HepG2 (cell line): ENCODE measurements around the gene OR7G1.

ENCODE experiments used
- ARNTL ChIP-seq: sonication (generic); formaldehyde crosslinking; IDR thresholded peaks from 2 replicates; pipeline ENCODE4 v1.4.0; 2020; ENCODE audit warnings: mild to moderate bottlenecking, missing genetic modification reagents
- CREB1 ChIP-seq, 2 experiments: fragments of 450-650 bp in 1 of 2; IDR thresholded peaks; 2 replicates each; pipeline ENCODE4 v1.6.1; 2016 to 2017; ENCODE audit warnings: control low read depth in 1 of 2, mild to moderate bottlenecking in 1 of 2, missing compliant biosample characterization in 1 of 2, missing genetic modification characterization in 1 of 2
- PLSCR1 ChIP-seq: sonication (generic); formaldehyde crosslinking; IDR thresholded peaks from 2 replicates; pipeline ENCODE4 v1.5.0; 2020; ENCODE audit warnings: missing genetic modification reagents, mild to moderate bottlenecking, borderline replicate concordance
- RXRA ChIP-seq: sonication (generic); formaldehyde crosslinking; IDR thresholded peaks from 2 replicates; pipeline ENCODE4 v1.5.1; 2020; ENCODE audit warnings: missing genetic modification reagents
- SIN3A ChIP-seq: IDR thresholded peaks from 2 replicates; pipeline ENCODE4 v1.6.1; 2011; ENCODE audit warnings: low read depth, mild to moderate bottlenecking, control low read depth, low read length, borderline replicate concordance
- YEATS2 ChIP-seq: sonication (generic); formaldehyde crosslinking; IDR thresholded peaks from 2 replicates; pipeline ENCODE4 v1.4.0; 2020; ENCODE audit warnings: missing genetic modification reagents, borderline replicate concordance
- ZNF460 ChIP-seq: sonication (generic); formaldehyde crosslinking; IDR thresholded peaks from 2 replicates; pipeline ENCODE4 v1.5.1; 2020; ENCODE audit warnings: missing genetic modification reagents, mild to moderate bottlenecking, borderline replicate concordance
- TF ChIP-seq, protein P1 (sequence below): sonication (generic); formaldehyde crosslinking; IDR thresholded peaks from 2 replicates; pipeline ENCODE4 v1.5.1; 2020; ENCODE audit warnings: mild to moderate bottlenecking, missing genetic modification reagents, moderate library complexity

- TF ChIP-seq SIN3A: no peak
- no peak for TF ChIP-seq RXRA (CRISPR knock-in tag)
- TF ChIP-seq CREB1 (IDR thresholded peaks at IDR 0.05): no peak
- TF ChIP-seq CREB1 (CRISPR knock-in tag; IDR thresholded peaks at IDR 0.05): no peak
- no peak for TF ChIP-seq PLSCR1
- TF ChIP-seq ZNF460 (CRISPR knock-in tag): no peak
- TF ChIP-seq ARNTL: no peak
- no peak for TF ChIP-seq YEATS2 (CRISPR knock-in tag)
- TF ChIP-seq, protein P1, sequence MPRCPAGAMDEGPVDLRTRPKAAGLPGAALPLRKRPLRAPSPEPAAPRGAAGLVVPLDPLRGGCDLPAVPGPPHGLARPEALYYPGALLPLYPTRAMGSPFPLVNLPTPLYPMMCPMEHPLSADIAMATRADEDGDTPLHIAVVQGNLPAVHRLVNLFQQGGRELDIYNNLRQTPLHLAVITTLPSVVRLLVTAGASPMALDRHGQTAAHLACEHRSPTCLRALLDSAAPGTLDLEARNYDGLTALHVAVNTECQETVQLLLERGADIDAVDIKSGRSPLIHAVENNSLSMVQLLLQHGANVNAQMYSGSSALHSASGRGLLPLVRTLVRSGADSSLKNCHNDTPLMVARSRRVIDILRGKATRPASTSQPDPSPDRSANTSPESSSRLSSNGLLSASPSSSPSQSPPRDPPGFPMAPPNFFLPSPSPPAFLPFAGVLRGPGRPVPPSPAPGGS: no peak
Observed at GRCh38 chr19:9159891-9160290, 44.3 kb upstream of the OR7G1 start.
